Uterus (tissue), 4 donors: Measurements from ENCODE around the gene GPR162. TPM values are rescaled to one million over a fixed set of nuclear protein-coding genes. Genes with fewer than 3 reads are reported as not detected.
"Not testable (repeated sequence)": the region's sequence is repeated elsewhere in the genome, so short reads cannot be mapped to it uniquely, and the experiment has no call there.

Source experiments
- DNase-seq, 2 donors: peaks; one replicate each; pipeline ENCODE4 v3.0.0-alpha.2; 2019 to 2020
- H3K27ac ChIP-seq, 2 donors: fragments of 200-600 bp; sonication (generic); 1 replicate in 1 of 2; 2 replicates in 1 of 2; pipeline ENCODE4 v1.5.1; 2016 to 2018
- H3K27me3 ChIP-seq, 2 donors: fragments of 200-600 bp; sonication (generic); one replicate each; pipeline ENCODE4 v1.5.1; 2018 to 2019; ENCODE audit warnings: control low read depth in 1 of 2
- H3K36me3 ChIP-seq, 2 donors: fragments of 200-600 bp; sonication (generic); one replicate each; pipeline ENCODE4 v1.5.1; 2019; ENCODE audit warnings: control low read depth in 1 of 2
- H3K4me1 ChIP-seq, 2 donors: fragments of 200-600 bp; sonication (generic); one replicate each; pipeline ENCODE4 v1.5.1; 2018 to 2019; ENCODE audit warnings: control low read depth in 1 of 2
- H3K4me3 ChIP-seq, 2 donors: fragments of 200-600 bp; sonication (generic); 1 replicate in 1 of 2; 2 replicates in 1 of 2; pipeline ENCODE4 v1.5.1; 2018 to 2019; ENCODE audit warnings: mild to moderate bottlenecking in 1 of 2
- H3K9me3 ChIP-seq, 2 donors: fragments of 200-600 bp; sonication (generic); one replicate each; pipeline ENCODE4 v1.5.1; 2019; ENCODE audit warnings: control low read depth in 1 of 2
- CTCF ChIP-seq, 4 experiments: fragments of 200-600 bp in 2 of 4; fragments of 450-650 bp in 2 of 4; sonication (generic) in 2 of 4; IDR thresholded peaks; one replicate each; pipeline ENCODE4 v1.5.1; 2016 to 2019; ENCODE audit warnings: antibody characterized with exemption in 4 of 4, mild to moderate bottlenecking in 2 of 4, moderate library complexity in 1 of 4
- POLR2A ChIP-seq, 2 donors: fragments of 450-650 bp; IDR thresholded peaks; one replicate each; pipeline ENCODE4 v1.6.1; 2016; ENCODE audit warnings: antibody characterized with exemption in 2 of 2, mild to moderate bottlenecking in 1 of 2, moderate library complexity in 1 of 2
- intact Hi-C: fragments of 100-400 bp; cut with DNase I; formaldehyde crosslinking; loops from one replicate; pipeline ENCODE4 v1.15.1; 2023; ENCODE audit warnings: low total_unique reads
- total RNA-seq, 4 donors: library from RNA; depleted of rRNA in 3 of 4; stranded (reverse); fragments of >200 nt in 3 of 4; gene quantifications; one replicate each; pipeline versions ENCODE4 v1.1.0 to v1.2.4, GENCODE V29; 2014 to 2023
- donor health status: DM: yes; HTN: yes; CAD: no.

Gene GPR162
- total RNA-seq, 4 donors from 2014 or later: 0.29 to 23.1 (median 3.4) TPM

DNA sequence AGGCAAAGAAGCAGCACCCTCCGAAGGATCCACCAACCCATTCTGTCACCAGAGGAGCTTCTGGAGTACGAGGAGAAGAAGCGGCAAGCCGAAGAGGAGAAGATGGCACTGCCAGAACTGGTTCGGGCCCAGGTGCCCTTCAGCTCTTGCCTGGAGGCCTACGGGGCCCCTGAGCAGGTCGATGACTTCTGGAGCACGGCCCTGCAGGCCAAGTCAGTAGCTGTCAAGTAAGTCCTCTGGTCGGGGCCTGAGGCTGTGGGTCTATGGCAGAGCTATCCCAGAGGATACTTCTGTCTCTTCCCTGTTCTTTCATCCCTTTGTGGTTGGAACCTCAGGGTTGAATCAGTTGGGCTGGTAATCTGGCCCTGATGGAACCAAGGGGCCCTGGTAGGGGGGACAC is 39.8 kb downstream of the GPR162 start:
- Histone ChIP-seq H3K36me3 (no peaks in the 10 kb centered on the region), H3K27me3 (no peaks in the 10 kb centered on the region), H3K4me1 (no peaks in the 10 kb centered on the region), H3K27ac (no peak overlapping the region), H3K9me3 (no peaks in the 10 kb centered on the region), H3K4me3 (no peak overlapping the region)
- intact Hi-C loops: no loop called here
- TF ChIP-seq CTCF (IDR thresholded peaks at IDR 0.05) (no peak), POLR2A (IDR thresholded peaks at IDR 0.05) (no peak)
- no peak for DNase-seq

- Histone ChIP-seq H3K9me3 (no peaks in the 10 kb centered on the region), H3K27me3 (no peaks in the 10 kb centered on the region), H3K4me1 (no peaks in the 10 kb centered on the region), H3K27ac (no peak overlapping the region), H3K36me3 (no peaks in the 10 kb centered on the region), H3K4me3 (no peak overlapping the region)
- no peak for DNase-seq
- intact Hi-C loops: no loop called here
- TF ChIP-seq POLR2A (IDR thresholded peaks at IDR 0.05): no peak
- TF ChIP-seq CTCF (IDR thresholded peaks at IDR 0.05): no peak
Measured at GRCh38 chr12:6863033-6863432, 41.4 kb downstream of the GPR162 start.

DNA sequence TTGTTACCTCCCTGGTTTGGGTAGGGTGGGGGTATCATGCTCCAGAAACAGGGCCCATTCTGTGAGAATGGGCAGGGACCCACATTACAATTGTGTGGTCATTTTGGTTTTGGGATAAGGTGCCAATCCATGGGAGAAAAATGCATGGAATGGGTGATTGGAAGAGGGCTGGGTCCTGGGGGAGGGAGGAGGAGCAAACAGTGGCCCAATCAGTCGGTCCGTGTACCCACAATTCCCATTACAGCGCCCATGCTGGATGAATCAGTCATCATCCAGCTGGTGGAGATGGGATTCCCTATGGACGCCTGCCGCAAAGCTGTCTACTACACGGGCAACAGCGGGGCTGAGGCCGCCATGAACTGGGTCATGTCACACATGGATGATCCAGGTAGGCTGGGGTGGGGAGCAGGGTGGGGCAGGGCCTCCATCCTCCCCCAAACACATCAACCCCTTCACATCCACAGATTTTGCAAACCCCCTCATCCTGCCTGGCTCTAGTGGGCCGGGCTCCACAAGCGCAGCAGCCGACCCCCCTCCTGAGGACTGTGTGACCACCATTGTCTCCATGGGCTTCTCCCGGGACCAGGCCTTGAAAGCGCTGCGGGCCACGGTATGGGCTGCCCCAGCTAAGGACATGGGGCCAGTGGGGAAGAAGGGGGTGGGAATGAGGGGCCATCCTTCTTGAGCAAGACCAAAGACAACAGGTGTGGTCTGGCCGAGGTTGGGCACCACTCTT is 42.1 kb downstream of the GPR162 start:
- intact Hi-C loops: no loop called here

DNA sequence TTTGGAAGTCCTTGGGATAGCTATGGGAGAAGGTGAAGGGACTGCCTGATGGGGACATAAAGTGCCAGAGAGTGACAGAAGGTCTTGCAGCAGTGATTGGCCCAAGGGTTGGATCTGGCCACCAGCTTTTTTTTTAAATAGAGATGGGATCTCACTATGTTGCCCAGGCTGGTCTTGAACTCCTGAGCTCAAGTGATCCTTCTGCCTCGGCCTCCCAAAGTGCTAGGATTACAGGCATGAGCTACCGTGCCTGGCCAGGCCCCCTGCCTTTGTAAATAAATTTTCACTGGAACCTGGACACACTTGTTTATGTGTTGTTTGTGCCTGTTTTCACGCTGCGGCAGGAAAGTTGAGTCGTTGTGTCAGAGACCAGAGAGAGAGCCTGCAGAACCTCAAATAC is 43.7 kb downstream of the GPR162 start:
- H3K4me3 ChIP-seq, H3K27me3 ChIP-seq, intact Hi-C loops, H3K27ac ChIP-seq, H3K9me3 ChIP-seq, DNase-seq, H3K36me3 ChIP-seq: not testable (repeated sequence)
- peaks cover 5 to 13% of the 10 kb centered on the region in 2 donors for H3K4me1 ChIP-seq

More for the DNA sequence above, 42.1 kb downstream of the GPR162 start:
- DNase-seq: no peak
- H3K27ac ChIP-seq: no peak overlapping the region
- H3K27me3 ChIP-seq: no peaks in the 10 kb centered on the region
- TF ChIP-seq CTCF (IDR thresholded peaks at IDR 0.05): no peak
- no peak for TF ChIP-seq POLR2A (IDR thresholded peaks at IDR 0.05)
- no peaks in the 10 kb centered on the region for H3K36me3 ChIP-seq
- peaks cover 0 to 7% of the 10 kb centered on the region in 2 donors for H3K4me1 ChIP-seq
- no peaks in the 10 kb centered on the region for H3K9me3 ChIP-seq
- no peak overlapping the region for H3K4me3 ChIP-seq

DNA sequence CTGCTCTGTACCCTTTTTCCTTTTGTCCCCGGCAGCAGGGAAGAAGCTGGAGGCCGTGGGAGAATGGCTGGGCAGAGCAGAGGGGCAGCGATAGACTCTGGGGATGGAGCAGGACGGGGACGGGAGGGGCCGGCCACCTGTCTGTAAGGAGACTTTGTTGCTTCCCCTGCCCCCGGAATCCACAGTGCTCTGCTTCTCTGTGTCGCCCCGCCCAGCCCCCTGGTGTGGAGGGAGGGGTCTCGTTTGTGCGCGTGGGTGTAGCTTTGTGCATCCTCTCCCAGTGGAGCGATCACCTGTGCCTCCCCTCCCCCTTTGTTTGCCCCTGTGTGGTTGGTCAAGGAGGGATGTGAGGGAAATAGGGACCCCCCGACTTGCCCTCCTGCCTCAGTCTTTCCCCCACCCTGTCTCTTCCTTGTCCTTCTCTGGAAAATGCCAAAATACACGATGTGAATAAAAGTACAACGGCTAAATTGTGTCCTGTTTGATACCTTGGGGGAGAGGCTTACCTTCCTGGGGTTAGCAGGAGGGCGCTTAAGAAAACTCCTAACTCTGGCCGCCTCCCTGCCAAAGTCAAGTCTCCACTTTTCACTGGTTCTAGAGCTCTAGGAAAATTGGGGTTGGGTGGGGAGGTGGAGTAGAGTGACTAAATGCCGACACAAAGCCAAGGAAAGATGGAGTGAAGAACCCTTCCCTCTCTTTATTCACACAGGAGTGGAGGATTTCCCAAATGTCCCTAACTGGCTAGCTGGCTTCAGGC is 44.7 kb downstream of the GPR162 start:
- TF ChIP-seq POLR2A (IDR thresholded peaks at IDR 0.05): no peak
- peak overlapping the region; percentile 94 to 97 for H3K27ac ChIP-seq
- H3K4me3 ChIP-seq: peak overlapping the region in 1 of 2 donors; percentile 75
- no peaks in the 10 kb centered on the region for H3K9me3 ChIP-seq
- H3K4me1 ChIP-seq: peaks cover 5 to 18% of the 10 kb centered on the region in 2 donors
- intact Hi-C loops: no loop called here
- no peaks in the 10 kb centered on the region for H3K27me3 ChIP-seq
- DNase-seq: peak in 1 of 2 donors; percentile 49
- H3K36me3 ChIP-seq: no peaks in the 10 kb centered on the region

DNA sequence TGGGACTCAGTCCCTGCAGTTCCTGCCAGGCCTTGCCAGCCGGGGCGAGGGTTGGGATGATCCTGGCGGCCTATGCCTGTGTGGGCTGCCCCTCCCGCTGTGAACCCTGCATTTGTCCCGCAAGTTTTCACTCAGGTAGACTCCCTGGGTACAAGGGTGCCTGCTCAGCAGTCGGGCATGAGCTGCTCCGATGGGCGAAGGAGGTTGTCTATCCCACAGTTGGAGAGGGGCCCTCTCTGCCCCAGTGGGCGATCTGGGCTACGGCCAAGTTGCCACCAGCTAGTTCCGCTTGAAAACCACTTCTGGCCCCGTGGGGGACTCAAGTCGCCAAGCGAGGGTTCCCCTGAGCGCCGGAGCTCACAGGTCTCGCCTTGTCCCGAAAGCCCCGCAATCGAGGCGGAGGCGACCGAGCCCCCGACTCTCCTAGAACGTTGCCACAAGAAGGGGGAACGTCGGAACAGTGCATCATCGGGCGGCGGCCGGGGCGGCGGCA is 45.3 kb downstream of the GPR162 start:
- no peaks in the 10 kb centered on the region for H3K27me3 ChIP-seq
- intact Hi-C loops: no loop called here
- H3K4me1 ChIP-seq: peaks cover 10 to 24% of the 10 kb centered on the region in 2 donors
- peak overlapping the region; percentile 67 to 75 for H3K4me3 ChIP-seq
- no peaks in the 10 kb centered on the region for H3K36me3 ChIP-seq
- no peak for TF ChIP-seq CTCF (IDR thresholded peaks at IDR 0.05)
- TF ChIP-seq POLR2A (IDR thresholded peaks at IDR 0.05): no peak
- DNase-seq: no peak
- H3K27ac ChIP-seq: peak overlapping the region; percentile 94 to 97
- no peaks in the 10 kb centered on the region for H3K9me3 ChIP-seq
